Renal cortex interstitium (tissue), 11 donors: ENCODE data around the gene LYAR. TPM values are rescaled to one million over a fixed set of nuclear protein-coding genes. Genes with fewer than 3 reads are reported as not detected.

Experiments
- DNase-seq, 11 donors: peaks; one replicate each; pipeline ENCODE4 v3.0.0-alpha.2; 2013; ENCODE audit warnings: low read depth in 9 of 11, low spot score in 4 of 11; ENCODE audit errors: extremely low read depth in 1 of 11
- polyA plus RNA-seq, 3 donors: library from polyadenylated mRNA; unstranded; fragments of 120-200 nt; gene quantifications; one replicate each; pipeline ENCODE4 v1.2.1, GENCODE V29; 2013; ENCODE audit not compliant: insufficient read length in 3 of 3

The LYAR gene
- polyA plus RNA-seq, 3 donors = 17.4 to 23.1 (median 20.1) TPM

DNA sequence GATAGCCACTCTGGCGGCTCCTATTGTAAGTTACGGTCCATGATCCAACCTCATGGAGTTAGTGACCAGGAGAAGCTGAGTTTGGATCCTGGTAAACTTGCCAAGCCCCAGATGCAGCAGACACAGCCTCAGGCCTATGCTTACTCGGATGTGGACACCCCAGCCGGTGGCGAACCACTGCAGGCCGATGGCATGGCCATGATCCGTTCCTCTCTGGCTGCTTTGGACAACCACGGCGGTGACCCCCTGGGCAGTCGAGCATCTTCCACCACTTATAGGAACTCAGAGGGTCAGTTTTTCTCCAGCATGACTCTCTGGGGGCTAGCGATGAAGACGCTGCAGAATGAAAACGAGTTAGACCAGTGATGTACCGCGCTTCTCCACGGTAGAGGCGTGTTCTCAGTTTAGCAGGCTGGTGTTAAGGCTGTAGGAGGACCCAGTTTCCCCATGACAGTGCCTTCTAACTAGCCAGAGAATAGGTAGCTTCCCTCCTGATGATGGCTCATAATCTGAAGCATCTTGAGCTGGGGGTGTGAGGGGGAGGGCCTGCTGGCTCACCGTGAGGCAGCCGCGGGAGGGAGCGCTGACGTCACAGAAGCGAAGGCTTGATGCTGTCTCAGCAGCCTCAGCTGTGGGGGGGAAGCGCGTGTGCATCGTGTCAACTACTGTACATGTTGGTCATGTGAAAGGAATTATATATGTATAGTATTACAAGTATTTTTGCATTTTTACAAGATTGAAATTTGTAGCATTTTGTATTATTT lies 31.2 kb upstream of the LYAR start:
- DNase-seq = no peak

DNA sequence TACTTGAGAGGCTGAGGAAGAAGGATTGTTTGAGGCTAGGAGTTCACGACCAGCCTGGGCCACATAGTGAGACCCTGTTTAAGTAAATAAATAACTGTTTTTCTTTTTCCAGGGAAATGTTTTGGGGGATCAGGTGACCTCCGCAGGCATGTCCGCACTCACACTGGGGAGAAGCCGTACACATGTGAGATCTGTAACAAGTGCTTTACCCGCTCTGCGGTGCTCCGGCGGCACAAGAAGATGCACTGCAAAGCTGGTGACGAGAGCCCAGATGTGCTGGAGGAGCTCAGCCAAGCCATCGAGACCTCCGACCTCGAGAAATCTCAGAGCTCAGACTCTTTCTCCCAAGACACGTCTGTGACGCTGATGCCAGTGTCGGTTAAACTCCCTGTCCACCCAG lies 30.6 kb upstream of the LYAR start:
- DNase-seq = no peak

DNA sequence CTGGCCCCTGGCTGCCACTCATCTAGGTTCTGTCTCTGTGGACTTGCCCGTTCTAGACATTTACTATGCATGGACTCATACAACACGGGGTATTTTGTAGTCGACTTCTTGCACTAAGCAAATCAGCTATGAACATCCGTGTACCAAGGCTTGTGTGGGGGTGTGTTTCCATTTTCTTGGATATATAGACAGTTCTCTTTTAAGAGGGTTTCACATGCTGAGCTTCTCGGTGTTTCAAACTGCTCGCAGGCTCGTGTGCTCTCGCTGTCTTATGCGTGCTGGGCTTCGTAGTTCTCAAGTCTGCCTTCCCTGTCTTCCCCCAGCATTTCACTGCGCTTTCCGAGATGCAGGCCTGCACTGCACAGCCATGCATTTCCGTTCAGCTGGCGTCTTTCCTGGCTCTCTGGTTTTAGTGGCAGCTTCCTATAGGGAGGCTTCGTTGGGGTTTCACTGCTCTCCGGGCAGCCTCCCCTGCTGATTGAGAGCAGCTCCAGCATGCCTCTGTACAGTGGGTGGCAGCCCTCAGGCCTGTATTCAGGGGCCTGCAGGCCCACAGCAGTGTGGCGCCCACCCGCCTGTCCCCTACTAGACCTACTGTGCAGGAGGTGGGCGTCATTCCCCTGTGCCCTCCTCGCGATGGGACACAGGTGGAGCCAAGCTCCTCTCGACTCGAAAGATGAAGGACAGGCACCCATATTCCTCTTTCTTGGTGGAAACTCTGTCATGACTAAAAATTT lies 27.7 kb upstream of the LYAR start:
- no peak for DNase-seq

DNA sequence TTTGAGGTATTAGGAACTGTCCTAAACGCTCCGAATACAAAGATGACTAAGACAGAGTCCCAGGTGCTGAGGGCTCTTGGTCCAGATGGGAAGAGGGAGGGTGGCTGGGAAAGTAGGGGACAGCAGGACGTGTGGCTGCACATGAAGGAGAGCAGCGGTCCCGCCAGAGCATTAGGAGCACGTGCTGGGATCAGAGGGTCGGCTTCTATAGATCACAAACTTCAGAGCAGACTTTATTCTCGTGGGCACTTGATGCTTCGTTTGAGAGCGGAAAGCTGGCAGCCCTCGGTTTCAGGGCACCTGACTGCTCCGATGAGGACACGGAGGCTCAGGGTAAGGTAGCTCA lies 26.2 kb upstream of the LYAR start:
- no peak for DNase-seq

DNA sequence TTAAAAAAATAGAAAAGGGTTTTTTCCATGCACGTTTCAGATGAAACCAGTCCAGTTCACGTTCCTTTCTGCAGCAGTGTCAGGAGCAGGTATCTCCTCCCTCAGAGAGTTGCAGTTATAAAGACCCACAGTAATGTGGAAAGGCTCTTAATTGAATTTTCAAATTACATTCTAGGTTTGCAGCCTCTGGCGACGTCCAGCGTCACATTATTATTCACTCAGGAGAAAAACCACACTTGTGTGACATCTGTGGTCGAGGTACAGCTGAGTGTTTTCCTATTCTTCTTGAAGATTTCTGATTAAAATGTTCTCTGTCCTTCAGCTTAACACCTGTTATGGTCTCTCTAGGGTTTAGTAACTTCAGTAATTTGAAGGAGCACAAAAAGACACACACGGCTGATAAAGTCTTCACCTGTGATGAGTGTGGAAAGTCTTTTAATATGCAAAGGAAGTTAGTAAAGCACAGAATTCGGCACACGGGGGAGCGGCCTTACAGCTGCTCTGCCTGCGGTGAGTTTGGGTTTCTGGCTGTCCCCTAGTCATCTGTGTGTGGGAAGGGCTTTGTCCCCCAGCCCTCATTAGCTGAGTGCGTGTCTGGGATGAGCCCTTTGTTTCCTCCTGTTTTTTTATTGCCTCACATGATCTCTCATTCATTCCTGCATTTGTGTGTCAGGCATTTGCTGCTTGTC lies 25.7 kb upstream of the LYAR start:
- DNase-seq = no peak

DNA sequence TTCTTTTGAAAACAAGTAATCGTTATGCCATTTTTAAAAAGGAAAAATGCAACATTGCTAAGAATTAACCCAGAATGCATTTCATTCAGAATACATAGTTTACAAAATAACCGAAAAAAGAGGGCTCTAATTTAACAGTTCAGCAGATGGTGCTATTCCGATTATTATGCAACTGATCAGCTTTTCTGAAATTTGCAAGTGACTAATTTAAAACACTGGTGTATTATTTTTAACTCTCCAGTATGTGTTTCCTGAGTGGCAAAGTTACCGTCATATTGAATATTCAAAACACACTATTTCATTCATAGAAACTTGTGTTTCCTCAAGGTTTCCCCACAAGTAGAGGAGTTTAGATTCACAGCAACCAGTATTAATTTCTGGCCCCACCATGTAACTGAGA lies 21.2 kb upstream of the LYAR start:
- DNase-seq = no peak

DNA sequence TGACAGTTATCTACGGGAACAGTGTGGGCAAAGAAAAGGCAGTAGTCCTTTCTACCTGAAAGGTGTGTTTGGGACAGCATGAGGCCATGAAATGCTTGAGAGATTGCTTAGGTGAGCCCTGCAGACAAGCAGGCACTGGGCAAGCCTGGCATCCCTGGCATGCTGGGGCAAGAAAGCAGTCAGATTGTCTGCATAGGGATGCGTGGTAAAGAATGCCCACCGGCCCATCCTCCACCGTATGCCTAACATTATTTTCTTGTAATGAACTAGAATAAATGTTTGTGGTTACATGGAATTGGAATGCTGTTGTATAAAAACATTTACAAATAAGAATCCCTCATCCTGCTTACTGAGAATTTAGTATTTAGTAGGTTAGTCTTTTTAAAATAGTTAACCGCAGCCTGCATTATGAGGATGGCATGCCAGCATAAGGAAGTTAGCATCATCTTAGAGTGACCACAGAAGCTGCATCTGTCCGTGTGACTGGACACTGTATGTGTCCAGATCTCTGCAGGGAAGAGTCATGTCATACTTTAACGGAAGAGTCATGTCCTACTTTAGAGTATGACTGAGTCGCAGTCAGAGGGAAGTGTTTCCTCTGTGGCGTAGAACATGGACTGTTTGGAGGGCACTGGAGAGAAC lies 19.0 kb upstream of the LYAR start:
- no peak for DNase-seq

DNA sequence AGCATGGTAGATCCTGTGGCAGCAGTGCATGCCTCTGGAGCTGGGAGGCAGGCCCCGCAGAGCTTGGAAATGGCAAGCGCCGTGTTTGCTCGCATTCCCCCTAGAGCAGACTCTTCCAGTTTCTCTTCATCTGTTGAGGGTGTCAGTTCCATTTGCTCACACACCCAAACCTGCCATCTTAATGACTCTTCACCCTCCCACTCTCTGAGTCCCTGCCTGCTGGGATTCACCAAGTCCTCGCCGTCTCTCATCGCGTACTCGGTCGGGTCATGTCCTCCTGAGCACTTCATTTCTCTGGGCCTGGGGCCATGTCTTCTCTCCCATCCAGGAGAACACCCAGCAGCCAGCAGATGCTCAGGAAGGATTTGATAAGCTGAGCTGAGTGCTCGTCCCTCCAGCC lies 17.0 kb upstream of the LYAR start:
- DNase-seq = no peak

DNA sequence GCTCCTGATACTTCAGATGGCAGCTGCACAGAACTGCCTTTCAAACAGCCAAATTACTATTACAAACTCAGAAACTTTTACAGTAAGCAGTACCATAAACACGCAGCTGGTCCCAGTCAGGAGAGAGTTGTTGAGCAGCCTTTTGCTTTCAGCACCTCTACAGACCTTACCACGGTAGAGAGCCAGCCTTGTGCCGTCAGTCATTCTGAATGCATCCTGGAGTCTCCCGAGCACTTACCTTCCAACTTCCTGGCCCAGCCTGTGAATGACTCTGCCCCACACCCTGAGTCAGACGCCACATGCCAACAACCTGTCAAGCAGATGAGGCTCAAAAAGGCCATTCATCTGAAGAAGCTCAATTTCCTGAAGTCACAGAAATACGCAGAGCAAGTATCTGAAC lies 12.5 kb upstream of the LYAR start:
- DNase-seq = no peak

DNA sequence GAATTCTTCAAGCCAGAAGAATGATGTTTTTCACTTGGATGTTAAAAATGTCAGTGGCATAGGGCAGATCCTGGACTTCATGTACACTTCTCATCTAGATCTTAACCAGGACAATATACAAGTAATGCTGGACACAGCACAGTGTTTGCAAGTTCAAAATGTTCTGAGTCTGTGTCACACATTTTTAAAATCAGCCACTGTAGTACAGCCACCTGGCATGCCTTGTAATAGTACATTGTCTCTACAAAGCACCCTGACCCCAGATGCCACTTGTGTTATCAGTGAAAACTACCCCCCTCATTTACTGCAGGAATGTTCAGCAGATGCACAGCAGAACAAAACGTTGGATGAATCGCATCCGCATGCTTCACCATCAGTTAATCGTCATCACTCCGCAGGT lies 12.0 kb upstream of the LYAR start:
- DNase-seq = no peak

DNA sequence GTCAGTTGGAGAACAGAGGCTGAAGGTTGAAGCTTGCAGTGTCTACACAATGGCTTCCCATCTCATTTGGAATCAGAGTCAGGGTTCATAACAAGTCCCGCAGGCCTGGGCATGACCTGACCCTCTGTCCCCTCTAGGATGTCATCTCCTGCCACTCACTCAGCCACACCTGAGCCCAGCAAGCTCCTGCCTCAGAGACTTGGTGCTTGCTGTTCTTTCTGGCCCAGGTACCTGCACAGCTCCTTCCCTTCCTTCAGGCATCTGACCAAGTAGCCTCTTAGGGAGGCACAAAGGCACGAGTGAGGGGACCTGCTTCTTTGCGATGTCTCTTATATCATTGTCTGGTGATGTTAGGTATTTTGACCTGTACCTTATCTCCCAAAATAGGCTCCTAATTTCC lies 9.1 kb upstream of the LYAR start:
- DNase-seq = no peak

DNA sequence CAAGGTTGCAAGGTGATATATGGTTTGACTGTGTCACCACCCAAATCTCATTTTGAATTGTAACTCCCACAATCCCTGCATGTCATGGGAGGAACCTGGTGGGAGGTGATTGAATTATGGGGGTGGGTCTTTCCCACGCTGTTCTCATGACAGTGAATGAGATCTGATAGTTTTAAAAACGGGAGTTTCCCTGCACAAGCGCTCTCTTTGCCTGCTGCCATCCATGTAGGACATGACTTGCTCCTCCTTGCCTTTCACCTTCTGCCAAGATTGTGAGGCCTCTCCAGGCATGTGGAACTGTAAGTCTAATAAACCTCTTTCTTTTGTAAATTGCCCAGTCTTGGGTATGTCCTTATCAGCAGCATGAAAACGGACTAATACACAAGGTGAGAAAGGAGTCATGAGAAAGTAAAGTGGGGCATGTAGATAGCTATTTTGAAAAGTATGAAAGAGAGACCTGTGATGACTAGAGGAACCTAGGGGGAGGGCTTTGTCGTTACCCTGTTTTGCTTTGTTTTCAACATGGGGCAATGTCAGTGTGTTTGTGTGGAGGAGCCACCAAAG lies 6.4 kb upstream of the LYAR start:
- no peak for DNase-seq

DNA sequence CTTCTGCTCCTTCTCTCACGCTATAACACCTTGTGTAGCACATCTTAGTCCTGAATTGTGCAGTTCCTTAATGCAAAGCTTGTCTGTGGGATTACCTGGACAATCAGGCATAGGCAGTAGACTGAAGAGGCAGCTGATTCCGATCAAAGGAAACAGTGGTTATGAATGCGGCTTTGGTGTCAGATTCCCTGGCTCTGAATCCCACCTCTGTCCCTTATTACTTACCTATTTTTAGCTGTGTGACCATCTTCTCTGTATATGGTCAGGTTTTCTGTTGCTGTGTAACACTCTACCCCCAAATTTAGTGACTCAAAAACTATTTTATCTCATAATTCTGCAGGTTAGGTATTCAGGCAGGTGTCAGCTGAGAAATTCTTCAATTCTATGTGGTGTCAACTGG lies 3.3 kb upstream of the LYAR start:
- DNase-seq = no peak

DNA sequence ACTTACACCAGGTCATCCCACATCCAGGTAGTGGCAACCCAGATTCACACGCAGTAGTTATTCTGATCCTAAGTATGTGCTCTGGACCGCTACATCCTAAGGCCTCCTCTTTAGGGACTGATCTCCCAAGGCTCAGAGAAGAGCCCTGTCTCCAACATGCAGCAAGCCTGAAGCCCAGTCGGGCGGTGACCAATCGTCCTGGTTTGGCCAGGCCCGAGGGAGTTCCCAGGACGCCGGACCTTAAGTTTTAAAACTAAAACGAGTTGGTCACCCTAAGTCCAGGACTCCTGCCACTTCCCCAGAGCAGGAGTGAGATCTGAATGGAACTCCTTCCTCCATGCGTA lies 385 bp downstream of the LYAR start:
- DNase-seq = peak in 4 of 11 donors; percentile 0 to 13 (median 2)

DNA sequence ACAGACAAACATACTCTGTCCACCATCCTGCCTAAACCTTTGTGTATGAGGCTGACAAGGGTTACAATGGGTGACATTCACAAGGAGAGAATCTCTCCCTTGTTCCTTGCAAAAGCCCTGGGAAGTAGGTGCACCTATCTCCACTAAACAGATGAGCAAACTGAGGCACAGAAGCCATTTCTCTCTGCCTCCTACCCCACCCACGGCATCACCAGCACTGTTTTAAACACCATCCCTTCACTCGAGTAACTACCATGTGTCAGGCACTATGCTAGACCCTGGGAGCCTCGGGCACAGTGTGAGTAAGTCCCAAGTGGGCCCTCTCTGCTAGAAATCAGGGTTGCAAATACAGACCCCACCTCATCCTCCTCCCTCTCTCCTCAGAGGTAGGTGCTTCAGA lies 899 bp downstream of the LYAR start:
- no peak for DNase-seq

DNA sequence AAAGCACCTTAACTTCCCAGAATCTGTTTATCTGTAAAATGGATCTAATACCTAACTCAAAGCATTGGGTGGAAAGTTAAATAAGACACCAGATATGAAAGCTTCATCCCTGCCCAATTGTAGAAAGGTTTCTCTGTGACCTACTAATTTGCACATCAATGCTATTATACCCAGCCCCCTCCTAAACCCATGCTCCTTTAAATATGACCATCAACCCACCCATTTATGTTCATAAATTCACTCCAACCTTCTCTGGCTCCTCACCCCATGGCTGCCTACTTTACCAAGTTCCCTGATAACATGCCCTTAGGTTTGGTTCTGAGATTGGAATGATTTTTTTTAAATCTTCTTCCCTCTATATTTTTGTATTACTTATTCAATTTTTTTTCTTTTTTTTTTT lies 1.9 kb downstream of the LYAR start:
- no peak for DNase-seq

DNA sequence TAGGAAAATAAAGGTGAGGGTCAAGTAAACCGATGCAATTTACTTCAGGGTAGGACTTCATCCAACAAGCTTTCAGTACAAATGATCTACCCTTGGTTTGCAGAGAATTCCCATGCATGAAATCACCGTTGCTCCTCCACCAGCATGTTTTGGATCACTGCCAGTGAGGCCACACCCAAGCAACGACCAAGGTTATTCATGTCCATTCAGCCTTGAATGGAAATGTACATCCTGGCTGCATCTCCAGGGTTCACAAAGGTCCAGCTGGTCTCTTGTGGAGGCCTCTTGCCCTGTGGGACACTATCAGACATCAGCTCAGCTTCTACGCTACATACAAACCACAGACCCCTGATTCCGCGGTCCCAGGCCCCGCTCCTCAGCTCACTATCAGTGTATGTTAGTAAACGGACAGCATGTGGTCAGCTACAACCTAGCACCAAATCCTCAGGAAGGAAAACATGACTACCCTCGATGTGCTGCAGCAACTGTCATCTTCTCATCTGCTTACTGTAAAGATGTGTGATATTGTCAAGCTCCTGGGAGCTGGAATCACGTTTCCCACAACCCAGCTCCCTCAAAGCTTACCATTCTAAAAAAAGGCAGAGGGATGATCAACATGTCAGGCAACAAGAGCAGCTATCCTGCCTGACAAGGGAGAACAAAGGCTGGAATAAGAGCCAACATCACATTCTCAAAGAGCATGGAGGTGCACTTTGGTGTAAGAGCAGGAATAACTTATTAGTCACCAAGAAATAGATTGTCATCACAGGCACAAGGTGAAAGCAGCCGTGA lies 4.9 kb downstream of the LYAR start:
- DNase-seq = no peak

DNA sequence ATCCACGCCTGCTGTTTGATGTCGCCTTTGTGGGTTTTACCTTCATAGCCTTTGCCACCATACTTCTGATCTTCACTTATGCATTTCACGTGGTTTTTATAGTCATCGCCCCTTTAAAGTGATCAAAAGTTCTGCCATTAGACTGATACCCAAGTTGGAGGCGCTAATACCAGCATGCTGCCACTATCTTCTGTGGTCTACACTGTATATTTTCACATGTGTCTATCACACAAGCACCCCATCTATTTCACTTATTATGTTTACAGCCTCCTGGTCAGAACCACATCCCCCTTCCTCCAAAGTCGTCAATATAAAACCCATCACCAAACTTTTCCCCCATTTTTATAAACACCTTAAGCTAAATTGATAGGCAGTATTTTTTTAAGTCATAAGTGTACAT lies 8.2 kb downstream of the LYAR start:
- DNase-seq = no peak

DNA sequence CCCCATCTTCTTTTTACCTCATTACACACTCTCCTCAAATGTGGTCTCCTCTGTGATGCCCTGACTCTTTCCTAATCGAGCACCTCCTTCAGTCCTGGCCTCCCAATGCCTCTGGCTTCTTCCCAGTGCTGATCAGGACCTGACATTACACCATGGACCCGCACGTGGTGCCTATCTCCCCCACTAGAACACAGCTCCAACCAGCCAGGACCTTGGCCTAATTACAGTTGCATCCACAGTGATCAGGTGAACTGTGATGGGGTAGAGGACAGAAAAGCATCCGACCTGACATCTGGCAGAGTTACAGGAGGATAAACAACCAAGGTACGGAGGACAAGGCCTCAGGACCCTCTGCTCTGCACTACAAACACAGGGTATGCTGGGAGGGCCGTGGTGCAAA lies 12.4 kb downstream of the LYAR start:
- DNase-seq = no peak
